Measurements from ENCODE around the gene MICU2.
"Not testable (repeated sequence)": the region's sequence is repeated elsewhere in the genome, so short reads cannot be mapped to it uniquely, and the experiment has no call there.

MICU2 gene

GRCh38 chr13:21590665-21591456, 13.1 kb downstream of the MICU2 start:
- DNase-seq, result not testable (repeated sequence)

- DNase-seq, result no peak
Observed at GRCh38 chr13:21590231-21590630, 13.7 kb downstream of the MICU2 start.

- not testable (repeated sequence) for DNase-seq
Observed at GRCh38 chr13:21589510-21589909, 14.5 kb downstream of the MICU2 start.

GRCh38 chr13:21588411-21588810, 15.6 kb downstream of the MICU2 start:
- not testable (repeated sequence) for DNase-seq

- no peak for DNase-seq
Observed at GRCh38 chr13:21584973-21585592, 18.9 kb downstream of the MICU2 start.

- DNase-seq, result no peak
Observed at GRCh38 chr13:21583478-21583877, 20.5 kb downstream of the MICU2 start.

GRCh38 chr13:21580736-21581135, 23.2 kb downstream of the MICU2 start:
- DNase-seq, result no peak

- no peak for DNase-seq
Observed at GRCh38 chr13:21579754-21580316, 24.1 kb downstream of the MICU2 start.

GRCh38 chr13:21578748-21579147, 25.2 kb downstream of the MICU2 start:
- DNase-seq, result no peak

- DNase-seq, result no peak
Observed at GRCh38 chr13:21576426-21576825, 27.5 kb downstream of the MICU2 start.

- DNase-seq, result no peak
Observed at GRCh38 chr13:21573920-21574712, 29.9 kb downstream of the MICU2 start.

- no peak for DNase-seq
Observed at GRCh38 chr13:21569686-21570085, 34.3 kb downstream of the MICU2 start.

- no peak for DNase-seq
Observed at GRCh38 chr13:21568854-21569253, 35.1 kb downstream of the MICU2 start.

GRCh38 chr13:21567714-21568113, 36.3 kb downstream of the MICU2 start:
- no peak for DNase-seq

GRCh38 chr13:21557995-21558394, 46.0 kb downstream of the MICU2 start:
- DNase-seq, result no peak

GRCh38 chr13:21556051-21556450, 47.9 kb downstream of the MICU2 start:
- no peak for DNase-seq

- DNase-seq, result not testable (repeated sequence)
Observed at GRCh38 chr13:21553261-21553660, 50.7 kb downstream of the MICU2 start.

GRCh38 chr13:21550918-21551317, 53.1 kb downstream of the MICU2 start:
- no peak for DNase-seq

GRCh38 chr13:21549633-21550032, 54.3 kb downstream of the MICU2 start:
- DNase-seq, result no peak

GRCh38 chr13:21548577-21548976, 55.4 kb downstream of the MICU2 start:
- DNase-seq, result no peak

- DNase-seq, result no peak
Observed at GRCh38 chr13:21546372-21546771, 57.6 kb downstream of the MICU2 start.

- DNase-seq, result no peak
Observed at GRCh38 chr13:21544515-21544914, 59.5 kb downstream of the MICU2 start.

GRCh38 chr13:21542563-21542962, 61.4 kb downstream of the MICU2 start:
- DNase-seq, result no peak

Data from activated effector memory CD4-positive, alpha-beta T cell treated with Interleukin-2 at 50 U/mL for 16 hours (primary cell).